ENCODE measurements around the gene RFLNA.

- TF ChIP-seq, protein P1, sequence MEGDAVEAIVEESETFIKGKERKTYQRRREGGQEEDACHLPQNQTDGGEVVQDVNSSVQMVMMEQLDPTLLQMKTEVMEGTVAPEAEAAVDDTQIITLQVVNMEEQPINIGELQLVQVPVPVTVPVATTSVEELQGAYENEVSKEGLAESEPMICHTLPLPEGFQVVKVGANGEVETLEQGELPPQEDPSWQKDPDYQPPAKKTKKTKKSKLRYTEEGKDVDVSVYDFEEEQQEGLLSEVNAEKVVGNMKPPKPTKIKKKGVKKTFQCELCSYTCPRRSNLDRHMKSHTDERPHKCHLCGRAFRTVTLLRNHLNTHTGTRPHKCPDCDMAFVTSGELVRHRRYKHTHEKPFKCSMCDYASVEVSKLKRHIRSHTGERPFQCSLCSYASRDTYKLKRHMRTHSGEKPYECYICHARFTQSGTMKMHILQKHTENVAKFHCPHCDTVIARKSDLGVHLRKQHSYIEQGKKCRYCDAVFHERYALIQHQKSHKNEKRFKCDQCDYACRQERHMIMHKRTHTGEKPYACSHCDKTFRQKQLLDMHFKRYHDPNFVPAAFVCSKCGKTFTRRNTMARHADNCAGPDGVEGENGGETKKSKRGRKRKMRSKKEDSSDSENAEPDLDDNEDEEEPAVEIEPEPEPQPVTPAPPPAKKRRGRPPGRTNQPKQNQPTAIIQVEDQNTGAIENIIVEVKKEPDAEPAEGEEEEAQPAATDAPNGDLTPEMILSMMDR (conservative IDR thresholded peaks at IDR 0.05; ENCODE audit: low read length) = no peak
- no peak for TF ChIP-seq EZH2phosphoT487 (IDR thresholded peaks at IDR 0.05; ENCODE audit: borderline replicate concordance)
Measured at GRCh38 chr12:124267205-124267778, 27.6 kb upstream of the RFLNA start.
